CD14-positive monocyte (primary cell): Measurements from ENCODE around the gene RNASE7. TPM values are rescaled to one million over a fixed set of nuclear protein-coding genes. Genes with fewer than 3 reads are reported as not detected.

Experiments
- DNase-seq, 3 donors: peaks; one replicate each; pipeline ENCODE4 v3.0.0-alpha.2; 2011 to 2022
- H2AFZ ChIP-seq: 2 replicates; pipeline ENCODE4 v1.6.0; 2012; ENCODE audit warnings: mild to moderate bottlenecking, low read depth, low read length, inconsistent platforms; ENCODE audit not compliant: insufficient read depth, poor library complexity, severe bottlenecking
- H3K27ac ChIP-seq, 2 donors: 1 replicate in 1 of 2; 2 replicates in 1 of 2; pipeline ENCODE4 v1.5.1; 2012 to 2013; ENCODE audit warnings: low read length in 2 of 2, control low read depth in 1 of 2, inconsistent platforms in 1 of 2, low read depth in 1 of 2, mild to moderate bottlenecking in 1 of 2
- H3K27me3 ChIP-seq, 2 donors: one replicate each; pipeline versions ENCODE4 v1.6.0 to v1.6.1; 2011 to 2013; ENCODE audit warnings: low read length in 2 of 2; ENCODE audit not compliant: control insufficient read depth in 2 of 2, insufficient read depth in 2 of 2
- H3K36me3 ChIP-seq, 2 donors: replicated peaks in 1 of 2; 1 replicate in 1 of 2; 2 replicates in 1 of 2; pipeline versions ENCODE4 v1.5.1 to v1.6.1; 2012 to 2013; ENCODE audit warnings: low read length in 2 of 2, control low read depth in 1 of 2, inconsistent platforms in 1 of 2, mild to moderate bottlenecking in 1 of 2; ENCODE audit not compliant: insufficient read depth in 2 of 2, control insufficient read depth in 1 of 2
- H3K4me1 ChIP-seq, 2 donors: 1 replicate in 1 of 2; 2 replicates in 1 of 2; pipeline versions ENCODE4 v1.5.1 to v1.6.1; 2012 to 2013; ENCODE audit warnings: low read length in 2 of 2, control low read depth in 1 of 2, inconsistent platforms in 1 of 2, mild to moderate bottlenecking in 1 of 2, moderate library complexity in 1 of 2; ENCODE audit not compliant: insufficient read depth in 2 of 2, control insufficient read depth in 1 of 2
- H3K4me2 ChIP-seq: replicated peaks from 2 replicates; pipeline ENCODE3; 2012; ENCODE audit warnings: low read length, moderate library complexity, mild to moderate bottlenecking; ENCODE audit not compliant: poor library complexity, severe bottlenecking; ENCODE audit errors: extremely low read depth
- H3K4me3 ChIP-seq, 3 experiments: fragments of 200-600 bp in 1 of 3; sonication (generic) in 1 of 3; replicated peaks in 1 of 3; 1 replicate in 2 of 3; 2 replicates in 1 of 3; pipeline ENCODE4 v1.5.1; 2011 to 2013; ENCODE audit warnings: low read length in 3 of 3, mild to moderate bottlenecking in 3 of 3, control low read depth in 2 of 3, low read depth in 2 of 3, inconsistent platforms in 1 of 3, moderate library complexity in 1 of 3
- H3K79me2 ChIP-seq: 2 replicates; pipeline ENCODE4 v1.6.0; 2012; ENCODE audit warnings: mild to moderate bottlenecking, control low read depth, inconsistent platforms, low read length, moderate library complexity; ENCODE audit not compliant: insufficient read depth
- H3K9ac ChIP-seq: 2 replicates; pipeline ENCODE4 v1.6.0; 2017; ENCODE audit warnings: low read length, mild to moderate bottlenecking; ENCODE audit not compliant: insufficient read depth, poor library complexity, severe bottlenecking
- H3K9me3 ChIP-seq, 2 donors: replicated peaks in 1 of 2; 1 replicate in 1 of 2; 2 replicates in 1 of 2; pipeline versions ENCODE4 v1.5.1 to v1.6.1; 2012 to 2013; ENCODE audit warnings: low read length in 2 of 2, control low read depth in 1 of 2; ENCODE audit not compliant: control insufficient read depth in 1 of 2, insufficient read depth in 1 of 2
- H4K20me1 ChIP-seq: 2 replicates; pipeline ENCODE4 v1.6.0; 2012; ENCODE audit warnings: mild to moderate bottlenecking, low read length, control low read depth, moderate library complexity; ENCODE audit not compliant: insufficient read depth
- H3K27ac Mint-ChIP-seq, 7 donors: one replicate each; pipeline ENCODE4 v1.8.0; 2020; ENCODE audit warnings: mild to moderate bottlenecking in 7 of 7, mixed read lengths in 7 of 7, moderate library complexity in 6 of 7, inconsistent platforms in 2 of 7
- H3K27me3 Mint-ChIP-seq, 3 donors: one replicate each; pipeline ENCODE4 v1.8.0; 2021 to 2022; ENCODE audit warnings: low read depth in 3 of 3, mild to moderate bottlenecking in 3 of 3, mixed read lengths in 3 of 3, moderate library complexity in 3 of 3, inconsistent platforms in 1 of 3
- H3K36me3 Mint-ChIP-seq, 2 donors: one replicate each; pipeline ENCODE4 v1.8.0; 2020; ENCODE audit warnings: mixed read lengths in 2 of 2, inconsistent platforms in 1 of 2, mild to moderate bottlenecking in 1 of 2
- H3K4me1 Mint-ChIP-seq: one replicate; pipeline ENCODE4 v1.8.0; 2020; ENCODE audit warnings: mild to moderate bottlenecking, mixed read lengths
- H3K4me3 Mint-ChIP-seq, 2 donors: one replicate each; pipeline ENCODE4 v1.8.0; 2020; ENCODE audit warnings: mild to moderate bottlenecking in 2 of 2, mixed read lengths in 2 of 2, moderate library complexity in 1 of 2
- H3K9me3 Mint-ChIP-seq, 7 donors: one replicate each; pipeline ENCODE4 v1.8.0; 2020 to 2022; ENCODE audit warnings: mixed read lengths in 7 of 7, mild to moderate bottlenecking in 6 of 7, moderate library complexity in 6 of 7, inconsistent platforms in 2 of 7
- CTCF ChIP-seq: fragments of 200-600 bp; IDR thresholded peaks from one replicate; pipeline ENCODE4 v1.8.0; 2022; ENCODE audit warnings: antibody characterized with exemption, mild to moderate bottlenecking
- WGBS: methylation state at CpG from one replicate; pipeline ENCODE4 v1.1.5; 2013; ENCODE audit warnings: missing lambda C conversion rate; ENCODE audit not compliant: insufficient coverage; 5-methylcytosine and 5-hydroxymethylcytosine counted together
- intact Hi-C, 2 donors: fragments of 100-400 bp; cut with micrococcal nuclease; formaldehyde crosslinking; loops; one replicate each; pipeline versions ENCODE4 v1.15.0 to v1.15.1; 2023
- polyA plus RNA-seq, 3 donors: library from polyadenylated mRNA; depleted of rRNA in 1 of 3; unstranded in 2 of 3; stranded (reverse) in 1 of 3; fragments of 300-500 nt in 2 of 3; fragments of >200 nt in 1 of 3; fragmentation: Illumina TruSeq in 2 of 3; gene quantifications; 1 replicate in 2 of 3; 2 replicates in 1 of 3; pipeline ENCODE4 v1.2.3, GENCODE V29; 2012 to 2021

Gene RNASE7
- polyA plus RNA-seq, 3 donors = not detected

- peak within 1 kb of the TSS in 3 of 7 donors; percentile 8 to 61 (median 27) for H3K27ac Mint-ChIP-seq
- Histone ChIP-seq H4K20me1 (no peaks in the 10 kb centered on the region), H3K4me3 (peak within 1 kb of the TSS; percentile 40 to 71 (median 43)), H3K27ac (no peak within 1 kb of the TSS), H2AFZ (peak within 1 kb of the TSS; percentile 69), H3K4me2 (peak within 1 kb of the TSS; percentile 80), H3K9ac (peak within 1 kb of the TSS; percentile 25), H3K36me3 (no peaks in the 10 kb centered on the region), H3K9me3 (peaks cover 2 to 4% of the 10 kb centered on the region in 2 donors), H3K4me1 (peaks cover 38 to 45% of the 10 kb centered on the region in 2 donors), H3K79me2 (no peaks in the 10 kb centered on the region), H3K27me3 (peaks cover 15 to 37% of the 10 kb centered on the region in 2 donors)
- peak within 1 kb of the TSS; percentile 75 to 92 for H3K4me3 Mint-ChIP-seq
- intact Hi-C loops = no loop called here
- peak in 1 of 3 donors; percentile 21 for DNase-seq
- H3K4me1 Mint-ChIP-seq = peaks cover 42% of the 10 kb centered on the region
- peaks cover 0 to 3% (median 1%) of the 10 kb centered on the region in 7 donors for H3K9me3 Mint-ChIP-seq
- WGBS = under 1% methylated on average over 42 of the region's 72 CpGs
- H3K36me3 Mint-ChIP-seq = peaks cover 0 to 6% of the 10 kb centered on the region in 2 donors
- no peak for TF ChIP-seq CTCF
- peaks cover 39 to 52% (median 43%) of the 10 kb centered on the region in 3 donors for H3K27me3 Mint-ChIP-seq
Observed at GRCh38 chr14:21024585-21025370, 17.4 kb upstream of the RNASE7 start, which contains the start of gene NDRG2. NDRG2 (minus strand) TSS chr14:21025061; CDS start chr14:21023315, 1,746 bp downstream.

DNA sequence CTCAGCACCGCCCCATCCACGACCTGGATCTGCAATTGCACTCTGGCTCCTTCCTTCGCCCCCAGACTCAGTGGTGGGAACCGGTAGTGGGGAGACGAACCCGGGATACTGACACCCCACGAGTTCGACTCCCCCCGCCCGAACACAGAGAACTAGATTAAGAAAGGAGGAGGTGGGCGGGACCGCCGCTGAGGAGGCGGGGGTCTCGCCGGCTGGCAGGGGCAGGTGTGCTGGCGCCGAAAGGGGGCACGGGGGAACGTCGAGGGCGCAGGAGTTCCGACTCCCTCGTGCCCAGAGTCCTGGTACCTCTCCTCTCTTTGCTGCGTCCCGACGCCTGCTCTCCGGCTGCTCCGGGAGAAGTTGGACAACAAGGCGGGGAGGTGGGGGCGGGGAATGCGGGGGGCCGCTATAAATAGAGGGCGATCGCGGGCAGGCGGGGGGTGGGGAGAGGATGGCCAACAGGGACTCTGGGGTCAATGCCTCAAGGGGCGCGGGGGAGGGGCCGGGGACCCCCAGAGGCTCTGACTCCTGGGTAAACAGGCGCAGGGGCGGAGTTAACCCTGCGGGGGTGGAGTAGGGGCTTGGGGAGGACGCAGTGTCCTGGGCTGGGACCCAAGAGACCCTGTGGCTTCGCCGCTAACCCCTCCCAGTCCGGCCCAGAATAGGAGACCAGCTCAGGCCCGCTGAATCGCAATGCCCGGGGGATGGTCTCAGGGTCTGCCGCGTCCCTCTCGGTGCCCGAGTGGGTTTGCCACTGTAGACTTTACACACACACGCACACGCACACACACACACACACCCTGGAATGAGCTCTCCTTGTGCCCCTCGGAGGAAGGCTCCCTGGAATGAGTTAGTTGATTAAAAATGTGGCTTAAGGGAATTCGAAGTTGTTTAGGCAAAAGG is 16.5 kb upstream of the RNASE7 start:
- H2AFZ ChIP-seq = peak overlapping the region; percentile 69
- peaks cover 0 to 6% of the 10 kb centered on the region in 2 donors for H3K36me3 Mint-ChIP-seq
- 14% methylated on average over 29 of the region's 58 CpGs for WGBS

More for the DNA sequence above, 16.5 kb upstream of the RNASE7 start:
- Mint-ChIP-seq H3K9me3 (peaks cover 0 to 4% (median 1%) of the 10 kb centered on the region in 7 donors), H3K4me1 (peaks cover 41% of the 10 kb centered on the region), H3K27ac (no peak overlapping the region), H3K27me3 (peaks cover 43 to 54% (median 44%) of the 10 kb centered on the region in 3 donors), H3K4me3 (peak overlapping the region; percentile 75 to 92)
- H3K36me3 ChIP-seq = no peaks in the 10 kb centered on the region
- H3K79me2 ChIP-seq = no peaks in the 10 kb centered on the region
- H3K9ac ChIP-seq = peak overlapping the region; percentile 25
- TF ChIP-seq CTCF = no peak
- H3K9me3 ChIP-seq = peaks cover 2 to 4% of the 10 kb centered on the region in 2 donors
- H4K20me1 ChIP-seq = no peaks in the 10 kb centered on the region
- H3K4me3 ChIP-seq = peak overlapping the region; percentile 13 to 71 (median 13)
- H3K4me2 ChIP-seq = peak overlapping the region; percentile 80
- H3K27me3 ChIP-seq = peaks cover 15 to 37% of the 10 kb centered on the region in 2 donors
- intact Hi-C loops = no loop called here
- no peak overlapping the region for H3K27ac ChIP-seq
- H3K4me1 ChIP-seq = peaks cover 38 to 41% of the 10 kb centered on the region in 2 donors
- DNase-seq = no peak
